ENCODE measurements around the gene MTX3. TPM values are rescaled to one million over a fixed set of nuclear protein-coding genes. Genes with fewer than 3 reads are reported as not detected.

MTX3 gene
- total RNA-seq, 1 experiment from 2014 or later, result 8.4 TPM

DNA sequence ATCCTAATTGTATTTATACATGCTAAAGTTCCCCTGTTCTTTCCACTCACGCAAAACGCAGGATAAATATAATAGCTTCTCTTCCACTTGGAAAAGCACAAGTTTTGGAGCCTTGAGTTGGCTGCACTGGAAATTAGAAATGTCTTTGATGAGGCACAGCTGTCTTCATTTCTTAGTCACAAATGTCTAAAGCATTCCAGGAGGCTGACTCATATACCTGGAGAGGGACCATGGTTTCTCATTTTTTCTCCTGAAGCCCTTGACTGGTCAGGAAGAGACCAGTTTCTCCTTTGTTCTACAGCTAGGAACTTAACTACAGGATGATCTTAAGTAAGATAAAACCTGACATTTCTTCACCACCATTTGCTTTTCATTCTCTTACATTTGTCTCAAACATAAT lies 16.2 kb downstream of the MTX3 start:
- no peaks in the 10 kb centered on the region for H3K27me3 ChIP-seq (replicated peaks; ENCODE audit: control insufficient read depth, insufficient read depth, low read length)
- no peak for TF ChIP-seq CTCF (IDR thresholded peaks at IDR 0.05; ENCODE audit: insufficient read depth in 1 of 2, low read depth in 1 of 2, low read length in 1 of 2, severe bottlenecking in 1 of 2, unreplicated experiment in 1 of 2)
- Mint-ChIP-seq H3K9me3 (ENCODE audit: unreplicated experiment) (no peaks in the 10 kb centered on the region), H3K27me3 (ENCODE audit: insufficient read depth, unreplicated experiment) (no peaks in the 10 kb centered on the region), H3K36me3 (ENCODE audit: insufficient read depth, unreplicated experiment) (peaks cover 6% of the 10 kb centered on the region), H3K4me1 (ENCODE audit: low read depth, unreplicated experiment) (peaks cover 24% of the 10 kb centered on the region), H3K27ac (ENCODE audit: unreplicated experiment) (no peak overlapping the region), H3K4me3 (ENCODE audit: unreplicated experiment) (no peak overlapping the region)
- no peaks in the 10 kb centered on the region for H3K9me3 ChIP-seq
- intact Hi-C loops (cut with micrococcal nuclease; ENCODE audit: unreplicated experiment), result no loop called here
- no peaks in the 10 kb centered on the region for H3K36me3 ChIP-seq (ENCODE audit: control insufficient read depth, insufficient read depth, low read length)
- peak in 1 of 2 experiments; percentile 5 for DNase-seq
- peaks cover 12% of the 10 kb centered on the region for H3K4me1 ChIP-seq
- CTCF ChIA-PET, result no interaction called here
- POLR2A ChIA-PET, result no interaction called here
- no TSS peak for BruUV-seq (replicated peaks)
- H3K4me3 ChIP-seq (ENCODE audit: low read depth, low read length), result no peak overlapping the region

GRCh38 chr5:79973996-79974395 lies 17.1 kb downstream of the MTX3 start:
- Mint-ChIP-seq H3K4me1 (ENCODE audit: low read depth, unreplicated experiment) (peaks cover 24% of the 10 kb centered on the region), H3K4me3 (ENCODE audit: unreplicated experiment) (no peak overlapping the region), H3K27me3 (ENCODE audit: insufficient read depth, unreplicated experiment) (no peaks in the 10 kb centered on the region), H3K9me3 (ENCODE audit: unreplicated experiment) (no peaks in the 10 kb centered on the region), H3K36me3 (ENCODE audit: insufficient read depth, unreplicated experiment) (peaks cover 6% of the 10 kb centered on the region), H3K27ac (ENCODE audit: unreplicated experiment) (no peak overlapping the region)
- ChIA-PET POLR2A (no interaction called here), CTCF (no interaction called here)
- H3K4me3 ChIP-seq (ENCODE audit: low read depth, low read length), result no peak overlapping the region
- intact Hi-C loops (cut with micrococcal nuclease; ENCODE audit: unreplicated experiment), result no loop called here
- DNase-seq, result no peak
- BruUV-seq (replicated peaks), result no TSS peak
- no peak for TF ChIP-seq CTCF (IDR thresholded peaks at IDR 0.05; ENCODE audit: insufficient read depth in 1 of 2, low read depth in 1 of 2, low read length in 1 of 2, severe bottlenecking in 1 of 2, unreplicated experiment in 1 of 2)
- H3K4me1 ChIP-seq, result peaks cover 12% of the 10 kb centered on the region
- no peaks in the 10 kb centered on the region for H3K27me3 ChIP-seq (replicated peaks; ENCODE audit: control insufficient read depth, insufficient read depth, low read length)
- no peaks in the 10 kb centered on the region for H3K36me3 ChIP-seq (ENCODE audit: control insufficient read depth, insufficient read depth, low read length)
- no peaks in the 10 kb centered on the region for H3K9me3 ChIP-seq

GRCh38 chr5:79973511-79973910 lies 17.6 kb downstream of the MTX3 start:
- ChIA-PET CTCF (no interaction called here), POLR2A (no interaction called here)
- no peaks in the 10 kb centered on the region for H3K36me3 ChIP-seq (ENCODE audit: control insufficient read depth, insufficient read depth, low read length)
- Mint-ChIP-seq H3K9me3 (ENCODE audit: unreplicated experiment) (no peaks in the 10 kb centered on the region), H3K27me3 (ENCODE audit: insufficient read depth, unreplicated experiment) (no peaks in the 10 kb centered on the region), H3K27ac (ENCODE audit: unreplicated experiment) (no peak overlapping the region), H3K36me3 (ENCODE audit: insufficient read depth, unreplicated experiment) (peaks cover 6% of the 10 kb centered on the region), H3K4me1 (ENCODE audit: low read depth, unreplicated experiment) (peaks cover 24% of the 10 kb centered on the region), H3K4me3 (ENCODE audit: unreplicated experiment) (no peak overlapping the region)
- intact Hi-C loops (cut with micrococcal nuclease; ENCODE audit: unreplicated experiment), result no loop called here
- no peak overlapping the region for H3K4me3 ChIP-seq (ENCODE audit: low read depth, low read length)
- no peak for TF ChIP-seq CTCF (IDR thresholded peaks at IDR 0.05; ENCODE audit: insufficient read depth in 1 of 2, low read depth in 1 of 2, low read length in 1 of 2, severe bottlenecking in 1 of 2, unreplicated experiment in 1 of 2)
- DNase-seq, result no peak
- H3K4me1 ChIP-seq, result peaks cover 12% of the 10 kb centered on the region
- H3K27me3 ChIP-seq (replicated peaks; ENCODE audit: control insufficient read depth, insufficient read depth, low read length), result no peaks in the 10 kb centered on the region
- no TSS peak for BruUV-seq (replicated peaks)
- no peaks in the 10 kb centered on the region for H3K9me3 ChIP-seq

All from Caco-2 (cell line).